MM.1S (cell line): ENCODE measurements around the gene SPINK8.

Experiments used
- DNase-seq: peaks from one replicate; pipeline ENCODE4 v3.0.0-alpha.2; 2015
- H2AFZ ChIP-seq: fragments of 300-600 bp; sonication (generic); 2 replicates; pipeline ENCODE4 v1.6.0; 2016; ENCODE audit warnings: antibody characterized with exemption, low read length
- H3F3A ChIP-seq: fragments of 300-600 bp; sonication (generic); 2 replicates; pipeline ENCODE4 v1.6.1; 2016; ENCODE audit warnings: mild to moderate bottlenecking, antibody characterized with exemption, low read length, moderate library complexity, mixed read lengths; ENCODE audit not compliant: insufficient read depth
- H3K27ac ChIP-seq: fragments of 300-600 bp; sonication (generic); 2 replicates; pipeline ENCODE4 v1.5.1; 2016; ENCODE audit warnings: mild to moderate bottlenecking, low read length
- H3K27me3 ChIP-seq: fragments of 300-600 bp; sonication (generic); replicated peaks from 2 replicates; pipeline ENCODE4 v1.6.0; 2016; ENCODE audit warnings: low read length; ENCODE audit not compliant: insufficient read depth
- H3K36me3 ChIP-seq: fragments of 300-600 bp; sonication (generic); replicated peaks from 2 replicates; pipeline ENCODE4 v1.6.1; 2016; ENCODE audit warnings: mild to moderate bottlenecking, low read length, mixed read lengths; ENCODE audit not compliant: insufficient read depth
- H3K4me1 ChIP-seq: fragments of 300-600 bp; sonication (generic); 2 replicates; pipeline ENCODE4 v1.6.1; 2016; ENCODE audit warnings: low read length, mixed read lengths
- H3K4me2 ChIP-seq: fragments of 300-600 bp; sonication (generic); 2 replicates; pipeline ENCODE4 v1.6.0; 2016; ENCODE audit warnings: low read depth, low read length
- H3K4me3 ChIP-seq: fragments of 300-600 bp; sonication (generic); 2 replicates; pipeline ENCODE4 v1.5.1; 2016; ENCODE audit warnings: low read length, mixed read lengths
- H3K79me2 ChIP-seq: fragments of 300-600 bp; sonication (generic); 2 replicates; pipeline ENCODE4 v1.6.1; 2016; ENCODE audit warnings: mixed run types, low read length, mixed read lengths
- H3K9ac ChIP-seq: fragments of 300-600 bp; sonication (generic); 2 replicates; pipeline ENCODE4 v1.6.1; 2016; ENCODE audit warnings: low read length, mixed read lengths
- H3K9me2 ChIP-seq: fragments of 300-600 bp; sonication (generic); replicated peaks from 2 replicates; pipeline ENCODE4 v1.6.1; 2016; ENCODE audit warnings: mild to moderate bottlenecking, low read length, mixed read lengths; ENCODE audit not compliant: insufficient read depth
- H3K9me3 ChIP-seq: fragments of 300-600 bp; sonication (generic); replicated peaks from 2 replicates; pipeline ENCODE4 v1.6.1; 2016; ENCODE audit warnings: mild to moderate bottlenecking, low read length, mixed read lengths; ENCODE audit not compliant: insufficient read depth
- H4K20me1 ChIP-seq: fragments of 300-600 bp; sonication (generic); 2 replicates; pipeline ENCODE4 v1.6.1; 2016; ENCODE audit warnings: mild to moderate bottlenecking, low read length, moderate library complexity, mixed read lengths; ENCODE audit not compliant: insufficient read depth
- CTCF ChIP-seq: fragments of 300-600 bp; sonication (generic); IDR thresholded peaks from 2 replicates; pipeline ENCODE4 v1.5.1; 2016; ENCODE audit warnings: antibody characterized with exemption, low read length, mixed read lengths
- EZH2 ChIP-seq: fragments of 300-600 bp; sonication (generic); optimal IDR thresholded peaks from 2 replicates; pipeline ENCODE3; 2017; ENCODE audit warnings: low read depth, mild to moderate bottlenecking, antibody characterized with exemption, low read length, mixed read lengths
- EZH2phosphoT487 ChIP-seq: fragments of 300-600 bp; sonication (generic); IDR thresholded peaks from 2 replicates; pipeline ENCODE4 v1.6.1; 2018; ENCODE audit warnings: antibody characterized with exemption, low read length

Gene SPINK8

GRCh38 chr3:48306860-48307530, 26.5 kb downstream of the SPINK8 start:
- no peak overlapping the region for H3K4me3 ChIP-seq
- H3K27ac ChIP-seq: no peak overlapping the region
- DNase-seq: no peak
- no peaks in the 10 kb centered on the region for H3K9me2 ChIP-seq
- H4K20me1 ChIP-seq: no peaks in the 10 kb centered on the region
- H3K79me2 ChIP-seq: 0 out of 2 replicates have a peak, but pooled peaks cover under 1% of the 10 kb centered on the region
- no peak overlapping the region for H3K9ac ChIP-seq
- no peaks in the 10 kb centered on the region for H3K36me3 ChIP-seq
- H3K27me3 ChIP-seq: no peaks in the 10 kb centered on the region
- no peak for TF ChIP-seq EZH2
- TF ChIP-seq EZH2phosphoT487: no peak
- TF ChIP-seq CTCF: no peak
- 0 out of 2 replicates have a peak, but pooled peaks cover under 1% of the 10 kb centered on the region for H3F3A ChIP-seq
- no peak overlapping the region for H3K4me2 ChIP-seq
- H2AFZ ChIP-seq: no peak overlapping the region
- no peaks in the 10 kb centered on the region for H3K4me1 ChIP-seq
- H3K9me3 ChIP-seq: no peaks in the 10 kb centered on the region

- DNase-seq: no peak
- Histone ChIP-seq H3F3A (peaks cover 7% of the 10 kb centered on the region), H3K9me3 (no peaks in the 10 kb centered on the region), H3K4me3 (no peak overlapping the region), H3K9ac (no peak overlapping the region), H3K27ac (no peak overlapping the region), H3K4me1 (no peaks in the 10 kb centered on the region), H3K36me3 (no peaks in the 10 kb centered on the region), H3K27me3 (no peaks in the 10 kb centered on the region), H4K20me1 (no peaks in the 10 kb centered on the region), H3K4me2 (no peak overlapping the region), H3K9me2 (no peaks in the 10 kb centered on the region), H2AFZ (no peak overlapping the region), H3K79me2 (0 out of 2 replicates have a peak, but pooled peaks cover 4% of the 10 kb centered on the region)
- no peak for TF ChIP-seq EZH2
- no peak for TF ChIP-seq EZH2phosphoT487
Observed at GRCh38 chr3:48306290-48306689, 27.2 kb downstream of the SPINK8 start.

- no peaks in the 10 kb centered on the region for H4K20me1 ChIP-seq
- no peak overlapping the region for H3K4me3 ChIP-seq
- no peak overlapping the region for H3K27ac ChIP-seq
- H2AFZ ChIP-seq: no peak overlapping the region
- peaks cover 8% of the 10 kb centered on the region for H3K79me2 ChIP-seq
- peaks cover 7% of the 10 kb centered on the region for H3F3A ChIP-seq
- no peak overlapping the region for H3K9ac ChIP-seq
- no peak for DNase-seq
- no peaks in the 10 kb centered on the region for H3K9me2 ChIP-seq
- H3K4me2 ChIP-seq: no peak overlapping the region
- TF ChIP-seq EZH2 (no peak), CTCF (no peak)
- no peaks in the 10 kb centered on the region for H3K36me3 ChIP-seq
- H3K27me3 ChIP-seq: no peaks in the 10 kb centered on the region
- peaks cover 2% of the 10 kb centered on the region; the same call in 1 of the 2 replicates for H3K4me1 ChIP-seq
- H3K9me3 ChIP-seq: no peaks in the 10 kb centered on the region
Observed at GRCh38 chr3:48305396-48305795, 28.1 kb downstream of the SPINK8 start.

- TF ChIP-seq EZH2phosphoT487: no peak
- no peak for TF ChIP-seq CTCF
- TF ChIP-seq EZH2: no peak
- Histone ChIP-seq H3K36me3 (no peaks in the 10 kb centered on the region), H3K4me2 (no peak overlapping the region), H3K4me1 (peaks cover 13% of the 10 kb centered on the region), H3K9me3 (no peaks in the 10 kb centered on the region), H3K9ac (no peak overlapping the region), H3K79me2 (peaks cover 16% of the 10 kb centered on the region), H3F3A (peaks cover 7% of the 10 kb centered on the region), H3K4me3 (no peak overlapping the region), H4K20me1 (no peaks in the 10 kb centered on the region), H3K27ac (no peak overlapping the region), H3K27me3 (no peaks in the 10 kb centered on the region), H3K9me2 (no peaks in the 10 kb centered on the region), H2AFZ (no peak overlapping the region)
- no peak for DNase-seq
Observed at GRCh38 chr3:48303021-48303420, 30.4 kb downstream of the SPINK8 start.
